Measurements from ENCODE around the gene PCDHGA11. TPM values are rescaled to one million over a fixed set of nuclear protein-coding genes. Genes with fewer than 3 reads are reported as not detected.
"Not testable (repeated sequence)": the region's sequence is repeated elsewhere in the genome, so short reads cannot be mapped to it uniquely, and the experiment has no call there.

The PCDHGA11 gene
- total and polyA plus RNA-seq, 2 of the 4 experiments (the other 2 are of a cell fraction) = 5.4 to 6.9 TPM

DNA sequence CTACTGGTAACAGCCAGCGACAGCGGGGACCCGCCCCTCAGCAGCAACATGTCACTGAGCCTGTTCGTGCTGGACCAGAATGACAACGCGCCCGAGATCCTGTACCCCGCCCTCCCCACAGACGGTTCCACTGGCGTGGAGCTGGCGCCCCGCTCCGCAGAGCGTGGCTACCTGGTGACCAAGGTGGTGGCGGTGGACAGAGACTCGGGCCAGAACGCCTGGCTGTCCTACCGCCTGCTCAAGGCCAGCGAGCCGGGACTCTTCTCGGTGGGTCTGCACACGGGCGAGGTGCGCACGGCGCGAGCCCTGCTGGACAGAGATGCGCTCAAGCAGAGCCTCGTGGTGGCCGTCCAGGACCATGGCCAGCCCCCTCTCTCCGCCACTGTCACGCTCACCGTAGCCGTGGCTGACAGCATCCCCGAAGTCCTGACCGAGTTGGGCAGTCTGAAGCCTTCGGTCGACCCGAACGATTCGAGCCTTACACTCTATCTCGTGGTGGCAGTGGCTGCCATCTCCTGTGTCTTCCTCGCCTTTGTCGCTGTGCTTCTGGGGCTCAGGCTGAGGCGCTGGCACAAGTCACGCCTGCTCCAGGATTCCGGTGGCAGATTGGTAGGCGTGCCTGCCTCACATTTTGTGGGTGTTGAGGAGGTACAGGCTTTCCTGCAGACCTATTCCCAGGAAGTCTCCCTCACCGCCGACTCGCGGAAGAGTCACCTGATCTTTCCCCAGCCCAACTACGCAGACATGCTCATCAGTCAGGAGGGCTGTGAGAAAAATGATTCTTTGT lies 26.3 kb upstream of the PCDHGA11 start:
- H4K8ac ChIP-seq (ENCODE audit: low read depth in 2 of 2, low read length in 2 of 2); H3K14ac ChIP-seq (replicated peaks; ENCODE audit: low read depth, low read length); ATAC-seq (ENCODE audit: low read depth); H3K27me3 ChIP-seq (ENCODE audit: control insufficient read depth, insufficient read depth, low read length); in situ Hi-C loops (cut with MboI; ENCODE audit: low sequenced_read_pairs); H2BK120ac ChIP-seq (ENCODE audit: low read depth, low read length); H2BK20ac ChIP-seq (ENCODE audit: low read depth, low read length); H2AK9ac ChIP-seq (replicated peaks; ENCODE audit: low read depth, low read length, poor library complexity); H3K23ac ChIP-seq (ENCODE audit: low read depth, low read length); H2BK15ac ChIP-seq (ENCODE audit: low read depth, low read length); H2AFZ ChIP-seq (replicated peaks; ENCODE audit: low read length, poor library complexity); H3K9me1 ChIP-seq (ENCODE audit: insufficient read depth, low read length); H3K4me2 ChIP-seq (ENCODE audit: low read depth, low read length); H3K56ac ChIP-seq (ENCODE audit: extremely low read depth, insufficient read depth, low read length); H4K91ac ChIP-seq (ENCODE audit: insufficient read depth, low read depth, low read length); H2AK5ac ChIP-seq (ENCODE audit: low read depth, low read length); H3K4me3 ChIP-seq (ENCODE audit: insufficient read depth, low read depth, low read length); H3K27ac ChIP-seq (ENCODE audit: insufficient read depth, low read length); H3K4ac ChIP-seq (ENCODE audit: low read depth, low read length); H2BK5ac ChIP-seq (ENCODE audit: low read depth, low read length, poor library complexity, severe bottlenecking); BruUV-seq (replicated peaks); H3K4me1 ChIP-seq (ENCODE audit: control insufficient read depth, insufficient read depth, low read length); H3K79me1 ChIP-seq (ENCODE audit: low read depth in 1 of 2, low read length in 2 of 2); H3K9ac ChIP-seq (ENCODE audit: low read depth, low read length); POLR2A ChIA-PET (ENCODE audit: unreplicated experiment); dilution Hi-C loops (cut with HindIII; ENCODE audit: low sequenced_read_pairs, unreplicated experiment); H4K5ac ChIP-seq (ENCODE audit: low read depth, low read length); DNase-seq; H4K20me1 ChIP-seq (ENCODE audit: insufficient read depth, low read length); intact Hi-C loops (cut with micrococcal nuclease); H3K18ac ChIP-seq (ENCODE audit: low read depth, low read length): not testable (repeated sequence)
- Histone ChIP-seq H3K36me3 (ENCODE audit: control insufficient read depth, insufficient read depth, low read length) (peaks cover 23% of the 10 kb centered on the region), H3K9me3 (ENCODE audit: control insufficient read depth, insufficient read depth, low read length) (peaks cover 46% of the 10 kb centered on the region)
- CTCF ChIA-PET = interaction anchor here (0.6 kb wide), 1 partner anchor 202 kb away, joined by 3 read pairs; no protein-coding TSS in a partner anchor
- 30% methylated on average over 2 of the region's 53 CpGs; no CpG with 5 or more reads in 1 of the 2 experiments for WGBS, 2 experiments (ENCODE audit: extremely low coverage in 2 of 2, insufficient read length in 1 of 2)
